GM12878 (cell line): Measurements from ENCODE around the gene RARG. TPM values are rescaled to one million over a fixed set of nuclear protein-coding genes. Genes with fewer than 3 reads are reported as not detected.

ENCODE experiments used
- ATAC-seq: fragments of 200-7000 bp; cut with Tn5 transposase; 3 replicates; pipeline ENCODE4 v1.9.1; 2020; ENCODE audit warnings: mild to moderate bottlenecking, moderate library complexity
- BruUV-seq: library from RNA; stranded (reverse); fragments of 400-500 nt; replicated peaks from 2 replicates; lab custom pipeline; 2021; lab: Mats Ljungman, UMichigan
- CTCF ChIA-PET: fragments of 300-600 bp; sonication (Branson Sonifier 250); formaldehyde crosslinking; extraction: SDS; loops from one replicate; lab custom pipeline; 2021; ENCODE audit warnings: inconsistent platforms; lab: Yijun Ruan, JAX
- POLR2A ChIA-PET: fragments of 350-600 bp; formaldehyde crosslinking; extraction: SDS; loops from one replicate; lab custom pipeline; 2021; ENCODE audit warnings: inconsistent platforms; lab: Charles Lee
- RAD21 ChIA-PET: fragments of 300-600 bp; sonication (Branson Sonifier 250); formaldehyde crosslinking; loops from one replicate; lab custom pipeline; 2023; ENCODE audit warnings: antibody characterized with exemption; ENCODE audit not compliant: unreplicated experiment; lab: Charles Lee
- SMC1A ChIA-PET: fragments of 300-600 bp; sonication (Branson Sonifier 250); formaldehyde crosslinking; loops from one replicate; lab custom pipeline; 2023; ENCODE audit not compliant: unreplicated experiment, uncharacterized antibody; lab: Charles Lee
- DNase-seq: peaks from one replicate; pipeline ENCODE4 v3.0.0-alpha.2; 2011; ENCODE audit warnings: low read depth, low spot score
- FAIRE-seq: peaks from 3 replicates; lab custom pipeline; 2011; peaks lifted over from hg19 to GRCh38; lab: Jason Lieb, UNC
- H2AFZ ChIP-seq: 2 replicates; pipeline ENCODE4 v1.6.0; 2011; ENCODE audit warnings: low read depth, low read length, control low read depth; ENCODE audit not compliant: control insufficient read depth
- H3K27ac ChIP-seq: 2 replicates; pipeline ENCODE4 v1.5.1; 2011; ENCODE audit warnings: control low read depth; ENCODE audit not compliant: control insufficient read depth, insufficient read depth
- H3K27me3 ChIP-seq, 2 experiments: replicated peaks in 1 of 2; 2 replicates each; pipeline versions ENCODE4 v1.6.0 to v1.6.1; 2011; ENCODE audit warnings: low read length in 1 of 2; ENCODE audit not compliant: control insufficient read depth in 2 of 2, insufficient read depth in 2 of 2
- H3K36me3 ChIP-seq, 2 experiments: 2 replicates each; pipeline ENCODE4 v1.5.1; 2011; ENCODE audit warnings: low read length in 1 of 2; ENCODE audit not compliant: control insufficient read depth in 2 of 2, insufficient read depth in 2 of 2
- H3K4me1 ChIP-seq: 2 replicates; pipeline ENCODE4 v1.6.1; 2011; ENCODE audit warnings: mild to moderate bottlenecking, low read length, moderate library complexity, mixed read lengths; ENCODE audit not compliant: control insufficient read depth, insufficient read depth
- H3K4me2 ChIP-seq: 2 replicates; pipeline ENCODE4 v1.6.0; 2011; ENCODE audit warnings: control low read depth; ENCODE audit not compliant: control insufficient read depth, insufficient read depth
- H3K4me3 ChIP-seq: fragments of 200-600 bp; sonication (generic); 2 replicates; pipeline ENCODE4 v1.5.1; 2016
- H3K79me2 ChIP-seq: 2 replicates; pipeline ENCODE4 v1.6.0; 2011; ENCODE audit warnings: low read length; ENCODE audit not compliant: control insufficient read depth, insufficient read depth
- H3K9ac ChIP-seq: 2 replicates; pipeline ENCODE4 v1.8.0; 2011; ENCODE audit warnings: low read length, control low read depth, mixed read lengths; ENCODE audit not compliant: control insufficient read depth, insufficient read depth
- H3K9me3 ChIP-seq: replicated peaks from 3 replicates; pipeline ENCODE4 v1.5.1; 2011; ENCODE audit warnings: mild to moderate bottlenecking, low read length; ENCODE audit not compliant: control insufficient read depth, insufficient read depth
- H4K20me1 ChIP-seq: 2 replicates; pipeline ENCODE4 v1.6.0; 2011; ENCODE audit not compliant: control insufficient read depth, insufficient read depth
- BACH1 ChIP-seq: fragments of 450-650 bp; IDR thresholded peaks from 2 replicates; pipeline ENCODE4 v1.6.1; 2017; ENCODE audit warnings: mild to moderate bottlenecking, borderline replicate concordance
- CREB1 ChIP-seq: IDR thresholded peaks from 2 replicates; pipeline ENCODE4 v1.6.1; 2012; ENCODE audit warnings: low read depth, mild to moderate bottlenecking, inconsistent platforms
- HDGF ChIP-seq: fragments of 450-650 bp; IDR thresholded peaks from 2 replicates; pipeline ENCODE4 v1.6.1; 2016; ENCODE audit warnings: antibody characterized with exemption
- IKZF2 ChIP-seq, 2 experiments: fragments of 450-650 bp; IDR thresholded peaks; 2 replicates each; pipeline ENCODE4 v1.6.1; 2017; ENCODE audit warnings: mild to moderate bottlenecking in 2 of 2, moderate library complexity in 2 of 2
- JUND ChIP-seq: IDR thresholded peaks from 2 replicates; pipeline ENCODE4 v1.6.1; 2012; ENCODE audit warnings: low read depth, mild to moderate bottlenecking, low read length, improper control_type of control experiment, moderate library complexity
- NBN ChIP-seq: fragments of 450-650 bp; IDR thresholded peaks from 2 replicates; pipeline ENCODE4 v1.6.1; 2016
- PAX8 ChIP-seq: fragments of 450-650 bp; IDR thresholded peaks from 2 replicates; pipeline ENCODE4 v1.6.1; 2017; ENCODE audit warnings: mild to moderate bottlenecking, moderate library complexity
- POLR2AphosphoS5 ChIP-seq: IDR thresholded peaks from 2 replicates; pipeline ENCODE4 v1.6.1; 2011; ENCODE audit warnings: mild to moderate bottlenecking, low read length, inconsistent platforms
- RAD21 ChIP-seq: IDR thresholded peaks from 2 replicates; pipeline ENCODE4 v1.6.1; 2011; ENCODE audit warnings: mild to moderate bottlenecking, low read depth, low read length, moderate library complexity; ENCODE audit not compliant: insufficient read depth
- RB1 ChIP-seq: fragments of 450-650 bp; formaldehyde crosslinking; IDR thresholded peaks from 2 replicates; pipeline ENCODE4 v1.6.1; 2017; ENCODE audit warnings: mild to moderate bottlenecking, borderline replicate concordance
- SMARCA5 ChIP-seq: fragments of 450-650 bp; IDR thresholded peaks from 2 replicates; pipeline ENCODE4 v1.6.1; 2017; ENCODE audit warnings: mild to moderate bottlenecking
- WGBS: methylation state at CpG from one replicate; pipeline ENCODE4 v1.1.6; 2016; ENCODE audit warnings: low lambda C conversion rate; ENCODE audit not compliant: insufficient replicate concordance, insufficient coverage; ENCODE audit errors: missing lambda C conversion rate; 5-methylcytosine and 5-hydroxymethylcytosine counted together
- in situ Hi-C: fragments of 300-500 bp; cut with MboI; formaldehyde crosslinking; loops from 9 replicates; pipeline ENCODE4 v1.14.3; 2018; ENCODE audit warnings: mixed read lengths
- intact Hi-C: fragments of 100-400 bp; cut with micrococcal nuclease; formaldehyde crosslinking; loops from one replicate; pipeline ENCODE4 v1.14.2; 2022; ENCODE audit not compliant: unreplicated experiment
- polyA plus RNA-seq, 11 experiments: library from polyadenylated mRNA; depleted of rRNA in 4 of 11; unstranded in 6 of 11; stranded (reverse) in 5 of 11; fragments of >200 nt; fragmentation: Nextera tagmentation in 4 of 11; fragmentation: Illumina TruSeq in 1 of 11; extraction: Ambion mirVana in 4 of 11; extraction: Trizol in 1 of 11; gene quantifications; 1 replicate in 1 of 11; 2 replicates in 10 of 11; pipeline versions ENCODE4 v1.2.1 to v1.2.3, GENCODE V29; 2011 to 2016; ENCODE audit warnings: inconsistent platforms in 2 of 11, missing spikeins in 2 of 11, low read depth in 1 of 11
- total RNA-seq, 4 experiments: library from RNA; depleted of rRNA in 3 of 4; stranded (reverse); fragments of >200 nt in 3 of 4; fragmentation: Illumina TruSeq in 1 of 4; extraction: Trizol in 1 of 4; gene quantifications; 2 replicates each; pipeline versions ENCODE4 v1.2.1 to v1.2.3, GENCODE V29; 2013 to 2021
- TF ChIP-seq, protein P1 (sequence below): IDR thresholded peaks from 2 replicates; pipeline ENCODE4 v1.6.1; 2011; ENCODE audit warnings: borderline replicate concordance, low read depth, mild to moderate bottlenecking, moderate library complexity, mixed read lengths, low read length; ENCODE audit not compliant: insufficient read depth; ENCODE audit errors: extremely low read length
- TF ChIP-seq, protein P2 (sequence below): fragments of 450-650 bp; IDR thresholded peaks from 2 replicates; pipeline ENCODE4 v1.6.1; 2016; ENCODE audit warnings: mild to moderate bottlenecking
- TF ChIP-seq, protein P3 (sequence below): fragments of 450-650 bp; IDR thresholded peaks from 2 replicates; pipeline ENCODE4 v1.6.1; 2017; ENCODE audit warnings: antibody characterized with exemption, mild to moderate bottlenecking, moderate library complexity
- TF ChIP-seq, protein P4 (sequence below), 3 experiments: IDR thresholded peaks in 2 of 3; conservative IDR thresholded peaks in 1 of 3; 2 replicates each; pipeline ENCODE4 v1.5.1; 2011; ENCODE audit warnings: low read depth in 3 of 3, low read length in 3 of 3, mild to moderate bottlenecking in 3 of 3, control low read depth in 2 of 3, moderate library complexity in 2 of 3, inconsistent platforms in 1 of 3, mixed read lengths in 1 of 3; ENCODE audit not compliant: control insufficient read depth in 2 of 3, insufficient read depth in 1 of 3; ENCODE audit errors: extremely low read depth in 1 of 3
- TF ChIP-seq, protein P5 (sequence below): fragments of 450-650 bp; IDR thresholded peaks from 2 replicates; pipeline ENCODE4 v1.6.1; 2014; ENCODE audit warnings: mild to moderate bottlenecking

Gene RARG
- total and polyA plus RNA-seq, 10 of the 15 experiments (the other 5 are each of a cell fraction or from before 2014, with no cell fraction given): 0.27 to 8.1 (median 4.1) TPM

DNA sequence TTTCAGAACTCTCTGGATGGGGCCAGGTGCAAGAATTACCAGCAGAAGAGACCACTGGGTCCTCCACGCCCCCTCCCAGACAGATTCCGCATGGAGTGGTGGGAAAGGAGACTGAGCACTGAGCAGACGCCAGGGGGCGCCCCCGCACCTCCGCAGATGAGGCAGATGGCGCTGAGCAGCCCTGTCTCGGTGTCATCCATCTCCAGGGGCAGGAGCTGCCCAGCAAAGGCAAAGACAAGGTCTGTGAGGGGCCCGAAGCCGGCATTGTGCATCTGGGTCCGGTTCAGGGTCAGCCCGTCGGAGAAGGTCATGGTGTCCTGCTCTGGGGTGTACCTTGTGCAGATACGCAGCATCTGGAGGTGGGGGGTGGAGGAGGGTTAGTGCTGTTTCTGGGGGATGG is 18.7 kb downstream of the RARG start:
- RAD21 ChIA-PET: interaction anchor here (0.7 to 11.1 kb wide), 19 partner anchors 12 to 295 kb away, joined by 3 to 146 read pairs (median 7); partner anchors contain the start of genes AAAS, CSAD, ESPL1 and NPFF
- SMC1A ChIA-PET: interaction anchor here (1.0 to 16.4 kb wide), 22 partner anchors 9 to 287 kb away, joined by 3 to 155 read pairs (median 8); partner anchors contain the start of genes AAAS, ESPL1, PFDN5 and TARBP2
- DNase-seq (no peak), FAIRE-seq (no peak), ATAC-seq (peak; percentile 83)
- intact Hi-C loops: loop anchor here (1.0 to 5.0 kb wide), 4 partner anchors 37 to 294 kb away; partner anchors contain the start of gene NPFF
- Histone ChIP-seq H3K4me2 (no peak overlapping the region), H3K9ac (no peak overlapping the region), H2AFZ (no peak overlapping the region), H3K36me3 (peaks cover 6 to 26% of the 10 kb centered on the region in 2 experiments), H3K4me3 (no peak overlapping the region), H3K9me3 (no peaks in the 10 kb centered on the region), H3K79me2 (peaks cover 6% of the 10 kb centered on the region), H3K27ac (no peak overlapping the region), H4K20me1 (no peaks in the 10 kb centered on the region), H3K4me1 (peaks cover 27% of the 10 kb centered on the region), H3K27me3 (no peaks in the 10 kb centered on the region)
- POLR2A ChIA-PET: interaction anchor here (0.7 to 1.2 kb wide), 5 partner anchors 55 to 112 kb away, joined by 3 to 4 read pairs (median 3); partner anchors contain the start of gene ESPL1
- CTCF ChIA-PET: interaction anchor here (0.6 to 15.7 kb wide), 35 partner anchors 8 to 165 kb away, joined by 3 to 315 read pairs (median 6); partner anchors contain the start of genes AAAS, CSAD, ESPL1 and MYG1
- BruUV-seq: no TSS peak
- in situ Hi-C loops: loop anchor here (5.0 kb wide), 1 partner anchor 74 kb away; no protein-coding TSS in a partner anchor
- 8% methylated on average over 14 of the region's 14 CpGs for WGBS
- TF ChIP-seq JUND (no peak), PAX8 (no peak), BACH1 (peak; percentile 37; the same call in 1 of the 2 replicates), HDGF (peak; percentile 97), IKZF2 (IDR thresholded peaks at IDR 0.05) (peak; percentile 21 to 28; a peak in 1 of 4 replicates), RB1 (peak; percentile 73; the same call in 1 of the 2 replicates), CREB1 (no peak), NBN (peak; percentile 49; the same call in 1 of the 2 replicates), RAD21 (peak; percentile 96), POLR2AphosphoS5 (no peak), SMARCA5 (peak; percentile 85)
- TF ChIP-seq, protein P1, sequence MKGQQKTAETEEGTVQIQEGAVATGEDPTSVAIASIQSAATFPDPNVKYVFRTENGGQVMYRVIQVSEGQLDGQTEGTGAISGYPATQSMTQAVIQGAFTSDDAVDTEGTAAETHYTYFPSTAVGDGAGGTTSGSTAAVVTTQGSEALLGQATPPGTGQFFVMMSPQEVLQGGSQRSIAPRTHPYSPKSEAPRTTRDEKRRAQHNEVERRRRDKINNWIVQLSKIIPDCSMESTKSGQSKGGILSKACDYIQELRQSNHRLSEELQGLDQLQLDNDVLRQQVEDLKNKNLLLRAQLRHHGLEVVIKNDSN: no peak
- TF ChIP-seq, protein P2, sequence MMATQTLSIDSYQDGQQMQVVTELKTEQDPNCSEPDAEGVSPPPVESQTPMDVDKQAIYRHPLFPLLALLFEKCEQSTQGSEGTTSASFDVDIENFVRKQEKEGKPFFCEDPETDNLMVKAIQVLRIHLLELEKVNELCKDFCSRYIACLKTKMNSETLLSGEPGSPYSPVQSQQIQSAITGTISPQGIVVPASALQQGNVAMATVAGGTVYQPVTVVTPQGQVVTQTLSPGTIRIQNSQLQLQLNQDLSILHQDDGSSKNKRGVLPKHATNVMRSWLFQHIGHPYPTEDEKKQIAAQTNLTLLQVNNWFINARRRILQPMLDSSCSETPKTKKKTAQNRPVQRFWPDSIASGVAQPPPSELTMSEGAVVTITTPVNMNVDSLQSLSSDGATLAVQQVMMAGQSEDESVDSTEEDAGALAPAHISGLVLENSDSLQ: peak; percentile 38; the same call in 1 of the 2 replicates
- TF ChIP-seq, protein P3, sequence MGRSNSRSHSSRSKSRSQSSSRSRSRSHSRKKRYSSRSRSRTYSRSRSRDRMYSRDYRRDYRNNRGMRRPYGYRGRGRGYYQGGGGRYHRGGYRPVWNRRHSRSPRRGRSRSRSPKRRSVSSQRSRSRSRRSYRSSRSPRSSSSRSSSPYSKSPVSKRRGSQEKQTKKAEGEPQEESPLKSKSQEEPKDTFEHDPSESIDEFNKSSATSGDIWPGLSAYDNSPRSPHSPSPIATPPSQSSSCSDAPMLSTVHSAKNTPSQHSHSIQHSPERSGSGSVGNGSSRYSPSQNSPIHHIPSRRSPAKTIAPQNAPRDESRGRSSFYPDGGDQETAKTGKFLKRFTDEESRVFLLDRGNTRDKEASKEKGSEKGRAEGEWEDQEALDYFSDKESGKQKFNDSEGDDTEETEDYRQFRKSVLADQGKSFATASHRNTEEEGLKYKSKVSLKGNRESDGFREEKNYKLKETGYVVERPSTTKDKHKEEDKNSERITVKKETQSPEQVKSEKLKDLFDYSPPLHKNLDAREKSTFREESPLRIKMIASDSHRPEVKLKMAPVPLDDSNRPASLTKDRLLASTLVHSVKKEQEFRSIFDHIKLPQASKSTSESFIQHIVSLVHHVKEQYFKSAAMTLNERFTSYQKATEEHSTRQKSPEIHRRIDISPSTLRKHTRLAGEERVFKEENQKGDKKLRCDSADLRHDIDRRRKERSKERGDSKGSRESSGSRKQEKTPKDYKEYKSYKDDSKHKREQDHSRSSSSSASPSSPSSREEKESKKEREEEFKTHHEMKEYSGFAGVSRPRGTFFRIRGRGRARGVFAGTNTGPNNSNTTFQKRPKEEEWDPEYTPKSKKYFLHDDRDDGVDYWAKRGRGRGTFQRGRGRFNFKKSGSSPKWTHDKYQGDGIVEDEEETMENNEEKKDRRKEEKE: 0 out of 2 replicates have a peak, but pooled peaks have one; percentile 9
- TF ChIP-seq, protein P4, sequence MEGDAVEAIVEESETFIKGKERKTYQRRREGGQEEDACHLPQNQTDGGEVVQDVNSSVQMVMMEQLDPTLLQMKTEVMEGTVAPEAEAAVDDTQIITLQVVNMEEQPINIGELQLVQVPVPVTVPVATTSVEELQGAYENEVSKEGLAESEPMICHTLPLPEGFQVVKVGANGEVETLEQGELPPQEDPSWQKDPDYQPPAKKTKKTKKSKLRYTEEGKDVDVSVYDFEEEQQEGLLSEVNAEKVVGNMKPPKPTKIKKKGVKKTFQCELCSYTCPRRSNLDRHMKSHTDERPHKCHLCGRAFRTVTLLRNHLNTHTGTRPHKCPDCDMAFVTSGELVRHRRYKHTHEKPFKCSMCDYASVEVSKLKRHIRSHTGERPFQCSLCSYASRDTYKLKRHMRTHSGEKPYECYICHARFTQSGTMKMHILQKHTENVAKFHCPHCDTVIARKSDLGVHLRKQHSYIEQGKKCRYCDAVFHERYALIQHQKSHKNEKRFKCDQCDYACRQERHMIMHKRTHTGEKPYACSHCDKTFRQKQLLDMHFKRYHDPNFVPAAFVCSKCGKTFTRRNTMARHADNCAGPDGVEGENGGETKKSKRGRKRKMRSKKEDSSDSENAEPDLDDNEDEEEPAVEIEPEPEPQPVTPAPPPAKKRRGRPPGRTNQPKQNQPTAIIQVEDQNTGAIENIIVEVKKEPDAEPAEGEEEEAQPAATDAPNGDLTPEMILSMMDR (IDR thresholded peaks at IDR 0.05 in 2 of 3, conservative IDR thresholded peaks at IDR 0.05 in 1 of 3; ENCODE audit: control insufficient read depth in 2 of 3, extremely low read depth in 1 of 3, insufficient read depth in 1 of 3, low read depth in 3 of 3, low read length in 3 of 3): peak; percentile 89 to 96 (median 94)
- TF ChIP-seq, protein P5, sequence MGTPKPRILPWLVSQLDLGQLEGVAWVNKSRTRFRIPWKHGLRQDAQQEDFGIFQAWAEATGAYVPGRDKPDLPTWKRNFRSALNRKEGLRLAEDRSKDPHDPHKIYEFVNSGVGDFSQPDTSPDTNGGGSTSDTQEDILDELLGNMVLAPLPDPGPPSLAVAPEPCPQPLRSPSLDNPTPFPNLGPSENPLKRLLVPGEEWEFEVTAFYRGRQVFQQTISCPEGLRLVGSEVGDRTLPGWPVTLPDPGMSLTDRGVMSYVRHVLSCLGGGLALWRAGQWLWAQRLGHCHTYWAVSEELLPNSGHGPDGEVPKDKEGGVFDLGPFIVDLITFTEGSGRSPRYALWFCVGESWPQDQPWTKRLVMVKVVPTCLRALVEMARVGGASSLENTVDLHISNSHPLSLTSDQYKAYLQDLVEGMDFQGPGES: 0 out of 2 replicates have a peak, but pooled peaks have one; percentile 28
